Measurements from ENCODE around the gene AKAP6. TPM values are rescaled to one million over a fixed set of nuclear protein-coding genes. Genes with fewer than 3 reads are reported as not detected.

The AKAP6 gene
- 0.22 and 0.86 TPM in 2 replicates for total RNA-seq

GRCh38 chr14:32329146-32329545 is at the start of gene AKAP6:
AKAP6 (plus strand) TSS chr14:32329298; CDS start chr14:32433494, 104,196 bp downstream.

Other genes starting within 250 kb of the AKAP6 start
- gene RNU6-7, start 127.3 kb upstream of the AKAP6 start, total RNA-seq: not detected in 2 replicates
- not detected in 2 replicates for gene RNU6-8, start 126.0 kb upstream of the AKAP6 start, total RNA-seq